Loucy (cell line): ENCODE data around the gene MELK.

ENCODE experiments used
- H2AFZ ChIP-seq: fragments of 200-600 bp; sonication (generic); 2 replicates; pipeline ENCODE4 v1.6.0; 2016; ENCODE audit warnings: antibody characterized with exemption, mild to moderate bottlenecking, low read length, moderate library complexity
- H3F3A ChIP-seq: fragments of 200-600 bp; 2 replicates; pipeline ENCODE4 v1.6.0; 2016; ENCODE audit warnings: antibody characterized with exemption, low read depth, mild to moderate bottlenecking
- H3K27me3 ChIP-seq: fragments of 200-600 bp; sonication (generic); 2 replicates; pipeline ENCODE4 v1.6.1; 2014; ENCODE audit warnings: low read length, mild to moderate bottlenecking; ENCODE audit not compliant: insufficient read depth, poor library complexity, severe bottlenecking
- H3K36me3 ChIP-seq: fragments of 200-600 bp; sonication (generic); 2 replicates; pipeline ENCODE4 v1.6.1; 2016; ENCODE audit warnings: low read length; ENCODE audit not compliant: insufficient read depth
- H3K4me1 ChIP-seq: fragments of 200-600 bp; sonication (generic); 2 replicates; pipeline ENCODE4 v1.5.1; 2014; ENCODE audit warnings: low read length, mild to moderate bottlenecking; ENCODE audit not compliant: insufficient read depth, poor library complexity, severe bottlenecking
- H3K4me2 ChIP-seq: fragments of 200-600 bp; sonication (generic); 2 replicates; pipeline ENCODE4 v1.6.0; 2014; ENCODE audit warnings: antibody characterized with exemption, low read length, low read depth, mild to moderate bottlenecking; ENCODE audit not compliant: poor library complexity, severe bottlenecking
- H3K4me3 ChIP-seq: fragments of 200-600 bp; sonication (generic); 2 replicates; pipeline ENCODE4 v1.5.1; 2014; ENCODE audit warnings: low read length, mild to moderate bottlenecking, mixed read lengths; ENCODE audit not compliant: poor library complexity, severe bottlenecking
- H3K79me2 ChIP-seq: fragments of 200-600 bp; sonication (generic); 2 replicates; pipeline ENCODE4 v1.6.1; 2014; ENCODE audit warnings: low read length; ENCODE audit not compliant: insufficient read depth
- H3K9ac ChIP-seq: fragments of 200-600 bp; sonication (generic); 2 replicates; pipeline ENCODE4 v1.6.0; 2014; ENCODE audit warnings: mild to moderate bottlenecking, low read depth, low read length, moderate library complexity; ENCODE audit not compliant: poor library complexity, severe bottlenecking
- H3K9me2 ChIP-seq: fragments of 200-600 bp; sonication (generic); replicated peaks from 2 replicates; pipeline ENCODE4 v1.6.1; 2016; ENCODE audit warnings: low read depth, low read length, mixed read lengths
- H3K9me3 ChIP-seq: fragments of 200-600 bp; sonication (generic); 2 replicates; pipeline ENCODE4 v1.6.1; 2014; ENCODE audit warnings: mild to moderate bottlenecking, antibody characterized with exemption, low read length, low read depth; ENCODE audit not compliant: insufficient read depth
- H4K20me1 ChIP-seq: fragments of 200-600 bp; sonication (generic); 2 replicates; pipeline ENCODE4 v1.6.0; 2014; ENCODE audit warnings: antibody characterized with exemption, low read length, mild to moderate bottlenecking; ENCODE audit not compliant: insufficient read depth, poor library complexity, severe bottlenecking
- CTCF ChIP-seq: fragments of 200-600 bp; sonication (generic); conservative IDR thresholded peaks from 2 replicates; pipeline ENCODE4 v1.5.1; 2014; ENCODE audit warnings: mild to moderate bottlenecking, antibody characterized with exemption, low read length
- EZH2phosphoT487 ChIP-seq: fragments of 200-600 bp; IDR thresholded peaks from 2 replicates; pipeline ENCODE4 v1.6.1; 2018; ENCODE audit warnings: antibody characterized with exemption, mild to moderate bottlenecking, moderate library complexity, borderline replicate concordance

MELK gene

GRCh38 chr9:36665387-36665786 is 92.7 kb downstream of the MELK start:
- H3K36me3 ChIP-seq = peaks cover 29% of the 10 kb centered on the region
- H3K4me2 ChIP-seq = peak overlapping the region; percentile 53
- H3K4me3 ChIP-seq = no peak overlapping the region

GRCh38 chr9:36665921-36666431 is 93.3 kb downstream of the MELK start:
- peak overlapping the region; percentile 53 for H3K4me3 ChIP-seq
- no peaks in the 10 kb centered on the region for H3K79me2 ChIP-seq
- peaks cover 30% of the 10 kb centered on the region for H3K36me3 ChIP-seq
- peak overlapping the region; percentile 61 for H3K9ac ChIP-seq
- TF ChIP-seq EZH2phosphoT487 (no peak), CTCF (no peak)
- no peaks in the 10 kb centered on the region for H3K27me3 ChIP-seq
- H4K20me1 ChIP-seq = no peaks in the 10 kb centered on the region
- H3K4me2 ChIP-seq = peak overlapping the region; percentile 53
- H3F3A ChIP-seq = peaks cover 6% of the 10 kb centered on the region; the same call in 1 of the 2 replicates
- H3K9me2 ChIP-seq = no peaks in the 10 kb centered on the region
- no peaks in the 10 kb centered on the region for H3K9me3 ChIP-seq
- H3K4me1 ChIP-seq = peaks cover 34% of the 10 kb centered on the region
- no peak overlapping the region; the same call in 1 of the 2 replicates for H2AFZ ChIP-seq

More at GRCh38 chr9:36665387-36665786, 92.7 kb downstream of the MELK start:
- Histone ChIP-seq H3K9me2 (no peaks in the 10 kb centered on the region), H3K9ac (peak overlapping the region; percentile 33), H3K4me1 (peaks cover 34% of the 10 kb centered on the region), H3K9me3 (no peaks in the 10 kb centered on the region), H3K79me2 (no peaks in the 10 kb centered on the region), H3F3A (peaks cover 6% of the 10 kb centered on the region; the same call in 1 of the 2 replicates), H4K20me1 (no peaks in the 10 kb centered on the region), H2AFZ (no peak overlapping the region), H3K27me3 (no peaks in the 10 kb centered on the region)
- TF ChIP-seq CTCF (no peak), EZH2phosphoT487 (no peak)

GRCh38 chr9:36671561-36671960 is 98.9 kb downstream of the MELK start:
- Histone ChIP-seq H3K79me2 (no peaks in the 10 kb centered on the region), H3K9me2 (no peaks in the 10 kb centered on the region), H3K4me2 (no peak overlapping the region), H3F3A (peaks cover 5% of the 10 kb centered on the region; the same call in 1 of the 2 replicates), H3K9ac (no peak overlapping the region), H3K27me3 (no peaks in the 10 kb centered on the region), H3K4me3 (no peak overlapping the region), H4K20me1 (no peaks in the 10 kb centered on the region), H3K36me3 (peaks cover 70% of the 10 kb centered on the region), H3K4me1 (peaks cover 10% of the 10 kb centered on the region), H2AFZ (no peak overlapping the region), H3K9me3 (no peaks in the 10 kb centered on the region)
- TF ChIP-seq CTCF (no peak), EZH2phosphoT487 (no peak)
